Keratinocyte (primary cell): ENCODE data around the gene LTBP2.

Experiments used
- CTCF ChIP-seq, 3 experiments: IDR thresholded peaks in 1 of 3; conservative IDR thresholded peaks in 1 of 3; optimal IDR thresholded peaks in 1 of 3; 2 replicates in 2 of 3; 3 replicates in 1 of 3; pipeline versions ENCODE3 to v1.5.1; 2011; ENCODE audit warnings: low read length in 3 of 3, mild to moderate bottlenecking in 3 of 3, moderate library complexity in 2 of 3, control low read depth in 1 of 3, inconsistent platforms in 1 of 3; ENCODE audit not compliant: insufficient read depth in 2 of 3; ENCODE audit errors: extremely low read depth in 1 of 3
- EZH2 ChIP-seq: IDR thresholded peaks from one replicate; pipeline ENCODE4 v1.6.1; 2012; ENCODE audit warnings: inconsistent platforms, mild to moderate bottlenecking, low read length, moderate library complexity

GRCh38 chr14:74610199-74610865, 1.7 kb downstream of the LTBP2 start:
- TF ChIP-seq CTCF (optimal IDR thresholded peaks at IDR 0.05 in 1 of 3, IDR thresholded peaks at IDR 0.05 in 1 of 3, conservative IDR thresholded peaks at IDR 0.05 in 1 of 3; ENCODE audit: extremely low read depth in 1 of 3, insufficient read depth in 2 of 3, low read length in 3 of 3) (no peak), EZH2 (no peak)
